Adrenal gland (tissue), 5 donors: Measurements from ENCODE around the gene DGKG.

Source experiments
- CTCF ChIP-seq, 6 experiments: fragments of 450-650 bp in 4 of 6; fragments of 200-600 bp in 2 of 6; sonication (generic) in 1 of 6; IDR thresholded peaks; 1 replicate in 5 of 6; 2 replicates in 1 of 6; pipeline versions ENCODE4 v1.5.1 to v1.8.0; 2016 to 2021; ENCODE audit warnings: antibody characterized with exemption in 6 of 6, mild to moderate bottlenecking in 2 of 6, moderate library complexity in 1 of 6
- POLR2A ChIP-seq, 2 donors: fragments of 450-650 bp; IDR thresholded peaks; one replicate each; pipeline ENCODE4 v1.6.1; 2017; ENCODE audit warnings: antibody characterized with exemption in 2 of 2, mild to moderate bottlenecking in 2 of 2, moderate library complexity in 1 of 2
- donor health status: DM: no; HTN: no; CAD: no.

- TF ChIP-seq CTCF (IDR thresholded peaks at IDR 0.05) (no peak), POLR2A (IDR thresholded peaks at IDR 0.05) (no peak)
Measured at GRCh38 chr3:186369217-186369616, 7.2 kb upstream of the DGKG start.
